HG02763 (cell line): Measurements from ENCODE around the gene ZBTB18.
A peak's percentile ranks its signal among the peaks of the same experiment; 100 is the strongest.
"Not testable (repeated sequence)": the region's sequence is repeated elsewhere in the genome, so short reads cannot be mapped to it uniquely, and the experiment has no call there.

ENCODE experiments used
- ATAC-seq: cut with Tn5 transposase; IDR thresholded peaks from one replicate; pipeline ENCODE4 v1.9.1; 2021; ENCODE audit warnings: mild to moderate bottlenecking, moderate library complexity; ENCODE audit not compliant: unreplicated experiment

Gene ZBTB18

DNA sequence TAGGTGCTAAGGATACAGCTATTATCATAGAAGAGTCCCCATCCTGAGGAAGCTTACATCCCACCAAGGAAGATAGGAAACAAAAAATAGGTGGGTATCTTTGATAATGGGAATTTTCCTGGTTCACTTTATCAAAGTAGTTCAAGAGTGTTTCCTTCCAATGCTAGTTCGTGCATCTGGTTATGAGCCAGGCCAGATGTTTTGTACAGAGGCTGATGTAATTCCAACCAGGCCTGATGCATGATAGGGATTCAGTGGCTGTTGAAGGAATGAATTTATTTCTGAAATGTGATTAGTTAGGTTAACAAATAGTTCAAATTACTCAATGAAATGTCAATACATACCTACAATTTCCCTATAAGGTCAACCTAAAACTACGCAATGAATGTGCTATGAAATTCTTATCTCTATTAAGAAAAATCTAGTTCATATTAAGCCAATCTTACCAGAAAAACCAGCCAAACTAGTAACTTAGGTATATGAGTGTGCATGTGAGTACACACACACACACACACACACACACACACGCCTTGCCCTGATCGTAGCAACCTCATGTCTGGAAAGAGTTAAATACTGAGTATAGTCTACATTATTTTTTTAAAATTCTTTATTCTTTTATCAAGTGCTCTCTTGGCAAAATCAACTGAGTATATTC lies 9.5 kb upstream of the ZBTB18 start:
- ATAC-seq, result no peak

DNA sequence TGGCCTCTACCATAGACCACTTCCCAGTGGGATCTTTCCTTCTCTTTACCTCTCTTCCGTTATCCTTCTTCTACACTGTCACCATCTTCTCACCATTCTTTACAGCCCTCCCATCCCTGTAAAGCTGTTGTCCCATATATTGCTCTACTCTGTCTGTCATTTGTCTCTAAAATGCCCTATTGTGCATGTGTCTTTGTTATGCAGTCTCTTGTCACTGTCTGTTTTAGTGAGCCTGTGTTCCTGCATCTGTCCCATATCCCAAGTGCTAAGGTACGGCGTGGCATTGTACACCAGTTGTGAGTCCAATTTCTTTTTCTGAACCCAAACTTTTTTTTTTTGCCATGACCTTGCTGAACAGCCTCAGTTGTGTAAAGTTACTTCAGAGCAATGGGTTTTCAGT lies 8.8 kb upstream of the ZBTB18 start:
- ATAC-seq, result no peak

DNA sequence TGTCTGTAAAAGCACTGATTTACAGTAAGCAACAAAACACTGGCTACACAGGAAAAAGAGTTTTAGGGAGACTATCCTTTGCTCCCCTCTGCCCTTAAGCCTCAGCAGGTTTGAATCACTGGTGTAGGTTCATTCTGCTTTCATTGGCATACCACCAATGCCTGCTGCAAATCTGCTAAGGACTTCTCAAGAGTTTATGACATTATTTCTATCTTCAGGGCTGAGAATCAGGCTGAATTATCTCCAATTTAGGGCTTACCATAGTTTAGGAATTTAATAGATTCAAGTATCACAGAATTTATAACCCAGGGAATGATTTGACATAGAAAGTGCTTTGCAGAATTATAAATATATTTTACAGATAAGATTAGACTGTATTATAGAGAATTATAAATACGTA lies 6.7 kb upstream of the ZBTB18 start:
- ATAC-seq, result no peak

DNA sequence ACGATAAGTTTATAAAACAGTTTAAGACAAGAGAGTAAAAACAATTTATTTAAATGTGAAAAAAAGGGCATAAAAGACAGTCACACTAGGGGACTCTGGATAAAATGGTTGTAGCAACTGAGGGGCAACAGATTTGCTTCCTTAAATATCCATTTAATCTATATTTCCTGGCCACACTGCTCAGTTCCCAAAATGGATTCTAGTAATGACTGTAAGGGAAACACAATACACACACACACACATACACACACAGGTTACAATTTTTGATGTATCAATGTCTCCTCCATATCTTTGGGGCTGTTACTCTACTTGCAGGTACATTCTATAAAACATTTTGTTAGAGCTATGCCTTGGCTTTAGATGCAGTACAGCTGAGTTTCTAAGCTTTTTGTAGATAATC lies 4.8 kb upstream of the ZBTB18 start:
- not testable (repeated sequence) for ATAC-seq

GRCh38 chr1:244046907-244047611 lies 4.0 kb upstream of the ZBTB18 start:
- no peak for ATAC-seq

GRCh38 chr1:244047621-244048255 lies 3.3 kb upstream of the ZBTB18 start:
- peak; percentile 65 for ATAC-seq

- ATAC-seq, result peak; percentile 70
Observed at GRCh38 chr1:244048256-244049161, 2.6 kb upstream of the ZBTB18 start.

- ATAC-seq, result no peak
Observed at GRCh38 chr1:244049162-244050013, 1.7 kb upstream of the ZBTB18 start.

GRCh38 chr1:244050014-244050834 lies 859 bp upstream of the ZBTB18 start:
- no peak for ATAC-seq

DNA sequence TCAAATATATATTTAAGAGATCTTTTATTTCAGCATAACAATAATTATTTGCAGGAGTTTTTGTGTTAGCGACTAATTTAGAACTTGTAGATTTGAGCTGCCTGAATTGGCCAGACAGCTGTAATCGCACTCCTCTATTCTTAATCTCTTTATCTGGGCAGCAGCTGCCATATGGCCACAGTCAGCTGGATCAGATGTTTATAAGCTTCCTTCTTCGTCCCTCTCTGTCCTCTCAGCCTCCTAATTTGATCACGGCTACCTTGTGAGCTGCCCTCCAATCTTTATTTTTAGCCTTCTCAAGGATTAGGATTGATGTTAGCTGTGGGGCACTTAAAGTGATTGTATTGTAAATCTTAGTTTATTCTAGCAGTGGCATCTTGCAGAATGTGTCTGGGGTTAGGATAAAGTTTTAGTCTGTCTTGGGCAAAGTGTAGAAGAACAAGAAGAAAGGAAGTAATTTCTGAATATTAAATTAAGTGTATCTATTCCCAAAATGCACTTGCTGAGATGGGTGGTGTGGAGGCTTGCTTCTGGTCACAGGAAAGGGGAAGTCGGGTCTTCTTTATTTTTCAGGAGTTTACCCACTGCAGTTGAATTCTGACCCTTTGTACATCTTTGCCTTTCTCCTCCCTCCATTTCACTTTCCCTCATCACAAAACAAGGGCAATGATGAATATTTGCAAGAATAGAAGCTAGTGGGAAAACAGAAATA lies 1.1 kb downstream of the ZBTB18 start:
- no peak for ATAC-seq

GRCh38 chr1:244052728-244053312 lies 1.7 kb downstream of the ZBTB18 start:
- no peak for ATAC-seq

- no peak for ATAC-seq
Observed at GRCh38 chr1:244053831-244054230, 2.7 kb downstream of the ZBTB18 start.

GRCh38 chr1:244054247-244054923 lies 3.3 kb downstream of the ZBTB18 start:
- no peak for ATAC-seq

GRCh38 chr1:244054924-244055263 lies 3.8 kb downstream of the ZBTB18 start:
- ATAC-seq, result no peak

- ATAC-seq, result no peak
Observed at GRCh38 chr1:244056577-244056976, 5.5 kb downstream of the ZBTB18 start.

DNA sequence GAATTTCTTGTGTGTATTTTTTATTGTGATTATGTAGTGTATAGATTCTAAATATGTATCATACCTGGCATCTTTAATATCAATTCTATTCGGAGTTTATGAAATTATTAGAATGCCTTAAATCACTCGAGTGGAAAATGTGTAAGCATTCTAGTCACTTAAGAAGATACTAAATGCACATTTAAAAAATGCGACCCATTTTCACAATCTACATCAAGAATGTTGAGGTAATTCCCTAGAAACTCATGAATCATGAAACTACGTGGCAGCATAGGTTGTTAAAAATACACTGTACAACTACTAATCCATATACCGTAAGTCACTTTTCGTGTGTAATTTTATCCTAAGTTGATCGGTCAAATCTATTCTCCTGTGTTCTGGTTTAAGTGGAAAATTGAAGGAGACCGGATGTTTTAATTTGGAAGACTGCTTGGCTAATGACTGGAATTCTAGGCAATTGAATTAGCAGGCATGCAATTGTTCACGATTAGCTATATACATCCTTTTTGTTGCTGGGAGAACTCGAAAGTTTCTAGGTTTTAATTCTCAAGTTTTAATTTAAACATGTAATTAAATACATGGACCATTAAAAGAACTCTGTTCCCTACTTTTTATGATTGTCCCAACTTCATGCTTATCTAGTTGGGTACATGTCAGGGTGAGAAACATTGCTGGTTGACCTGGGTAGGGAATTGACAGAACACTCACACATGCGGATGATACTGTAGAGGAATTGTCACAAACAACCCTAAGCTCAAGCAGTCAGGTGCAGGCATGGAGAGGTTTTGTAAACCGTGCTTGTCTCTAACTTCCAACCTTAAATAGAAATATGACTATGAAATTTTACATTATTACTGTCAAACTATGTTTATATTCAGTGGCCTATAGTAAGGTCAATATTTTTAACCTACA lies 6.6 kb downstream of the ZBTB18 start:
- no peak for ATAC-seq

DNA sequence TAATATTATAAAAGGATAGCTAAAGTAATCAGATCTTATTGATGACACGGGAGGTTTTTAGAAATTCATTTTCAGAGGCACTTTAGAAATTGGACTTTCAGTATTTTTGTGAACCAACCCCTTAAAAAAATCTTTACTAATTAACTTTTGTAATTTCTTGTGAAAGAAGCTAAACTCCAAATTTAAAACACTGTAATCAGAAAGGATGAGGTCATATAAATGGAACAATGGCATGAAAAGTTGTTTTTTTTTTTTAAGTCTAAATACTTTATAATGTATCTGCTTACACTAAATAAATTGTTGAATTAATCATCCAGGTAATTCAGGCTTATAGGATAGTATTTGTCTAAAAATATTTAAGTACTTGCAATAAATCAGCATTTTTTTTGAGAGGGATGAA lies 9.0 kb downstream of the ZBTB18 start:
- ATAC-seq, result no peak
